NCI-H1105 (cell line): Measurements from ENCODE around the gene CTNND2.

ENCODE experiments used
- DNase-seq: peaks from one replicate; lab custom pipeline; 2025; lab: John Stamatoyannopoulos, UW

CTNND2 gene

GRCh38 chr5:10987925-10988504 is 916.2 kb downstream of the CTNND2 start:
- peak; percentile 36 for DNase-seq

GRCh38 chr5:10987276-10987924 is 916.8 kb downstream of the CTNND2 start:
- DNase-seq: no peak

- DNase-seq: no peak
Measured at GRCh38 chr5:10985721-10986110, 918.5 kb downstream of the CTNND2 start.

GRCh38 chr5:10985091-10985720 is 919.0 kb downstream of the CTNND2 start:
- DNase-seq: no peak

GRCh38 chr5:10984021-10984715 is 920.1 kb downstream of the CTNND2 start:
- no peak for DNase-seq

- DNase-seq: no peak
Measured at GRCh38 chr5:10982626-10983025, 921.6 kb downstream of the CTNND2 start.

GRCh38 chr5:10981932-10982331 is 922.3 kb downstream of the CTNND2 start:
- DNase-seq: no peak

- DNase-seq: no peak
Measured at GRCh38 chr5:10977011-10977410, 927.2 kb downstream of the CTNND2 start.

- DNase-seq: no peak
Measured at GRCh38 chr5:10975945-10976344, 928.3 kb downstream of the CTNND2 start.

- DNase-seq: no peak
Measured at GRCh38 chr5:10974850-10975249, 929.4 kb downstream of the CTNND2 start.

- no peak for DNase-seq
Measured at GRCh38 chr5:10973316-10973715, 930.9 kb downstream of the CTNND2 start.

- DNase-seq: no peak
Measured at GRCh38 chr5:10969684-10970180, 934.5 kb downstream of the CTNND2 start.

- no peak for DNase-seq
Measured at GRCh38 chr5:10964806-10965205, 939.4 kb downstream of the CTNND2 start.

GRCh38 chr5:10958728-10959127 is 945.5 kb downstream of the CTNND2 start:
- no peak for DNase-seq

GRCh38 chr5:10949856-10950630 is 954.2 kb downstream of the CTNND2 start:
- DNase-seq: no peak

GRCh38 chr5:10946050-10946449 is 958.2 kb downstream of the CTNND2 start:
- no peak for DNase-seq

GRCh38 chr5:10941900-10942299 is 962.3 kb downstream of the CTNND2 start:
- DNase-seq: no peak

- no peak for DNase-seq
Measured at GRCh38 chr5:10936081-10936855, 968.0 kb downstream of the CTNND2 start.

GRCh38 chr5:10935536-10935935 is 968.7 kb downstream of the CTNND2 start:
- no peak for DNase-seq

- peak; percentile 27 for DNase-seq
Measured at GRCh38 chr5:10934783-10935355, 969.4 kb downstream of the CTNND2 start.

- no peak for DNase-seq
Measured at GRCh38 chr5:10933121-10933520, 971.1 kb downstream of the CTNND2 start.
